IMR-90 (cell line): ENCODE measurements around the gene SEC16A. TPM values are rescaled to one million over a fixed set of nuclear protein-coding genes. Genes with fewer than 3 reads are reported as not detected.

Experiments used
- ATAC-seq: fragments of 200-7000 bp; cut with Tn5 transposase; 2 replicates; pipeline ENCODE4 v1.9.1; 2020; ENCODE audit warnings: low read depth, mild to moderate bottlenecking, moderate library complexity
- BruUV-seq: library from RNA; stranded (reverse); fragments of 400-500 nt; replicated peaks from 2 replicates; lab custom pipeline; 2021; lab: Mats Ljungman, UMichigan
- CTCF ChIA-PET: fragments of 300-600 bp; formaldehyde crosslinking; extraction: SDS; loops from one replicate; lab custom pipeline; 2021; ENCODE audit warnings: antibody characterized with exemption; lab: Yijun Ruan, JAX
- POLR2A ChIA-PET: fragments of 300-600 bp; sonication (Branson Sonifier 250); formaldehyde crosslinking; loops from one replicate; lab custom pipeline; 2022; ENCODE audit warnings: antibody characterized with exemption; ENCODE audit not compliant: unreplicated experiment; lab: Charles Lee
- DNase-seq: peaks from one replicate; pipeline ENCODE4 v3.0.0; 2013
- H2AFZ ChIP-seq: replicated peaks from 2 replicates; pipeline ENCODE3; 2013; ENCODE audit warnings: low read length, mild to moderate bottlenecking; ENCODE audit not compliant: poor library complexity
- H2AK5ac ChIP-seq: 2 replicates; pipeline ENCODE4 v1.6.1; 2013; ENCODE audit warnings: low read depth, low read length, inconsistent platforms
- H2AK9ac ChIP-seq: replicated peaks from 2 replicates; pipeline ENCODE3; 2013; ENCODE audit warnings: mild to moderate bottlenecking, low read depth, low read length, moderate library complexity; ENCODE audit not compliant: poor library complexity
- H2BK120ac ChIP-seq: 2 replicates; pipeline ENCODE4 v1.6.1; 2013; ENCODE audit warnings: low read depth, low read length, inconsistent platforms
- H2BK15ac ChIP-seq: 3 replicates; pipeline ENCODE4 v1.6.1; 2013; ENCODE audit warnings: low read depth, low read length, inconsistent platforms
- H2BK20ac ChIP-seq: 2 replicates; pipeline ENCODE4 v1.6.1; 2013; ENCODE audit warnings: low read depth, mild to moderate bottlenecking, inconsistent platforms, low read length, moderate library complexity
- H2BK5ac ChIP-seq: 2 replicates; pipeline ENCODE4 v1.6.1; 2013; ENCODE audit warnings: mild to moderate bottlenecking, low read depth, low read length, inconsistent platforms; ENCODE audit not compliant: poor library complexity, severe bottlenecking
- H3K14ac ChIP-seq: replicated peaks from 2 replicates; pipeline ENCODE4 v1.6.1; 2013; ENCODE audit warnings: low read depth, low read length, inconsistent platforms
- H3K18ac ChIP-seq: 2 replicates; pipeline ENCODE4 v1.6.1; 2013; ENCODE audit warnings: low read depth, low read length, control low read depth
- H3K23ac ChIP-seq: 2 replicates; pipeline ENCODE4 v1.6.1; 2013; ENCODE audit warnings: low read depth, low read length, inconsistent platforms
- H3K27ac ChIP-seq: 2 replicates; pipeline ENCODE4 v1.5.1; 2013; ENCODE audit warnings: mild to moderate bottlenecking, control low read depth, low read length; ENCODE audit not compliant: insufficient read depth
- H3K27me3 ChIP-seq: 2 replicates; pipeline ENCODE4 v1.6.1; 2013; ENCODE audit warnings: low read length; ENCODE audit not compliant: control insufficient read depth, insufficient read depth
- H3K36me3 ChIP-seq: 2 replicates; pipeline ENCODE4 v1.6.1; 2013; ENCODE audit warnings: low read length, mixed read lengths; ENCODE audit not compliant: control insufficient read depth, insufficient read depth
- H3K4ac ChIP-seq: 2 replicates; pipeline ENCODE4 v1.6.1; 2013; ENCODE audit warnings: low read depth, low read length, inconsistent platforms
- H3K4me1 ChIP-seq: 2 replicates; pipeline ENCODE4 v1.6.1; 2013; ENCODE audit warnings: low read length, mixed read lengths; ENCODE audit not compliant: control insufficient read depth, insufficient read depth
- H3K4me2 ChIP-seq: 2 replicates; pipeline ENCODE4 v1.6.1; 2013; ENCODE audit warnings: low read depth, mild to moderate bottlenecking, control low read depth, low read length, moderate library complexity
- H3K4me3 ChIP-seq: 2 replicates; pipeline ENCODE4 v1.5.1; 2013; ENCODE audit warnings: low read depth, mild to moderate bottlenecking, control low read depth, low read length, moderate library complexity; ENCODE audit not compliant: insufficient read depth
- H3K56ac ChIP-seq: 2 replicates; pipeline ENCODE4 v1.6.1; 2013; ENCODE audit warnings: low read length, inconsistent platforms; ENCODE audit not compliant: insufficient read depth; ENCODE audit errors: extremely low read depth
- H3K79me1 ChIP-seq, 2 experiments: 2 replicates each; pipeline ENCODE4 v1.6.1; 2013; ENCODE audit warnings: low read length in 2 of 2, inconsistent platforms in 1 of 2, low read depth in 1 of 2
- H3K9ac ChIP-seq: 2 replicates; pipeline ENCODE4 v1.6.1; 2013; ENCODE audit warnings: low read depth, low read length, control low read depth
- H3K9me1 ChIP-seq: 2 replicates; pipeline ENCODE4 v1.6.1; 2013; ENCODE audit warnings: low read length, inconsistent platforms; ENCODE audit not compliant: insufficient read depth
- H3K9me3 ChIP-seq: 2 replicates; pipeline ENCODE4 v1.6.1; 2013; ENCODE audit warnings: low read length; ENCODE audit not compliant: control insufficient read depth, insufficient read depth
- H4K20me1 ChIP-seq: 2 replicates; pipeline ENCODE4 v1.6.1; 2013; ENCODE audit warnings: low read length, inconsistent platforms; ENCODE audit not compliant: insufficient read depth
- H4K5ac ChIP-seq: 2 replicates; pipeline ENCODE4 v1.6.1; 2013; ENCODE audit warnings: mild to moderate bottlenecking, low read depth, low read length, control low read depth
- H4K8ac ChIP-seq, 2 experiments: 2 replicates each; pipeline ENCODE4 v1.6.1; 2013; ENCODE audit warnings: low read depth in 2 of 2, low read length in 2 of 2, control low read depth in 1 of 2, inconsistent platforms in 1 of 2
- H4K91ac ChIP-seq: 2 replicates; pipeline ENCODE4 v1.6.1; 2013; ENCODE audit warnings: low read depth, low read length, inconsistent platforms; ENCODE audit not compliant: insufficient read depth
- CHD1 ChIP-seq: IDR thresholded peaks from 2 replicates; pipeline ENCODE4 v1.6.1; 2012; ENCODE audit warnings: low read depth, low read length, improper control_type of control experiment
- FOS ChIP-seq: fragments of 150-350 bp; IDR thresholded peaks from 2 replicates; pipeline ENCODE4 v1.6.1; 2016; ENCODE audit warnings: low read depth, low read length
- MAZ ChIP-seq: IDR thresholded peaks from 2 replicates; pipeline ENCODE4 v1.6.1; 2012; ENCODE audit warnings: low read depth, mild to moderate bottlenecking, low read length, improper control_type of control experiment, moderate library complexity, borderline replicate concordance
- MXI1 ChIP-seq: IDR thresholded peaks from 2 replicates; pipeline ENCODE4 v1.6.1; 2012; ENCODE audit warnings: low read depth, mild to moderate bottlenecking, low read length, moderate library complexity, borderline replicate concordance
- NFE2L2 ChIP-seq: fragments of 150-350 bp; IDR thresholded peaks from 2 replicates; pipeline ENCODE4 v1.6.1; 2016; ENCODE audit warnings: low read depth, mild to moderate bottlenecking, low read length
- RFX5 ChIP-seq: IDR thresholded peaks from 2 replicates; pipeline ENCODE4 v1.8.0; 2012; ENCODE audit warnings: low read depth, mild to moderate bottlenecking, low read length, moderate library complexity
- SMC3 ChIP-seq: fragments of 150-350 bp; IDR thresholded peaks from 2 replicates; pipeline ENCODE4 v1.6.1; 2016; ENCODE audit warnings: low read depth, mild to moderate bottlenecking, antibody characterized with exemption, low read length, moderate library complexity
- USF2 ChIP-seq: fragments of 150-350 bp; IDR thresholded peaks from 2 replicates; pipeline ENCODE4 v1.6.1; 2017; ENCODE audit warnings: mild to moderate bottlenecking, antibody characterized with exemption, low read length, low read depth
- WGBS, 2 experiments: methylation state at CpG; one replicate each; pipeline versions ENCODE4 v1.1.5 to v1.1.7; 2013; ENCODE audit warnings: missing lambda C conversion rate in 2 of 2; ENCODE audit not compliant: insufficient read length in 1 of 2; ENCODE audit errors: extremely low coverage in 2 of 2; 5-methylcytosine and 5-hydroxymethylcytosine counted together
- dilution Hi-C: fragments of 300-500 bp; cut with HindIII; formaldehyde crosslinking; loops from one replicate; pipeline ENCODE4 v1.14.3; 2018; ENCODE audit warnings: low sequenced_read_pairs; ENCODE audit not compliant: unreplicated experiment
- in situ Hi-C: fragments of 300-500 bp; cut with MboI; formaldehyde crosslinking; loops from 3 replicates; pipeline ENCODE4 v1.14.3; 2019; ENCODE audit warnings: low sequenced_read_pairs, inconsistent platforms, mixed read lengths
- intact Hi-C: fragments of 100-400 bp; cut with micrococcal nuclease; formaldehyde crosslinking; loops from 2 replicates; pipeline ENCODE4 v1.10.0; 2022
- polyA plus RNA-seq, 3 experiments: library from polyadenylated mRNA; depleted of rRNA; stranded (reverse); fragments of >200 nt; gene quantifications; 2 replicates each; pipeline ENCODE4 v1.2.3, GENCODE V29; 2012; ENCODE audit warnings: low replicate concordance in 1 of 3
- total RNA-seq: library from RNA; depleted of rRNA; stranded (reverse); fragments of >200 nt; gene quantifications from 2 replicates; pipeline ENCODE4 v1.2.3, GENCODE V29; 2012

SEC16A gene
- total and polyA plus RNA-seq, 2 of the 4 experiments (the other 2 are of a cell fraction) = 12.2 to 48.1 TPM

- Histone ChIP-seq H3K9me3 (no peaks in the 10 kb centered on the region), H2BK120ac (no peak overlapping the region), H3K23ac (no peak overlapping the region), H4K91ac (no peak overlapping the region), H2AFZ (no peak overlapping the region), H4K20me1 (no peaks in the 10 kb centered on the region), H3K14ac (no peak overlapping the region), H4K5ac (no peak overlapping the region), H3K36me3 (peaks cover 71% of the 10 kb centered on the region), H2BK15ac (no peak overlapping the region), H3K79me1 (no peaks in the 10 kb centered on the region), H2AK9ac (no peak overlapping the region), H4K8ac (no peak overlapping the region), H3K18ac (no peak overlapping the region), H3K9ac (no peak overlapping the region), H3K9me1 (no peaks in the 10 kb centered on the region), H3K4me2 (no peak overlapping the region), H2AK5ac (no peak overlapping the region), H2BK20ac (no peak overlapping the region), H3K56ac (no peak overlapping the region), H2BK5ac (no peak overlapping the region), H3K27me3 (no peaks in the 10 kb centered on the region), H3K4ac (no peak overlapping the region), H3K4me1 (no peaks in the 10 kb centered on the region), H3K4me3 (no peak overlapping the region), H3K27ac (no peak overlapping the region)
- DNase-seq (no peak), ATAC-seq (no peak)
- ChIA-PET CTCF (no interaction called here), POLR2A (no interaction called here)
- intact Hi-C loops (no loop called here), in situ Hi-C loops (no loop called here), dilution Hi-C loops (no loop called here)
- WGBS, 2 experiments = 97% methylated on average over 33 of the region's 51 CpGs; no CpG with 5 or more reads in 1 of the 2 experiments
- no peak for TF ChIP-seq MXI1
- no peak for TF ChIP-seq NFE2L2
- TF ChIP-seq FOS = no peak
- TF ChIP-seq USF2 = no peak
- no peak for TF ChIP-seq RFX5
- TF ChIP-seq CHD1 = no peak
- no peak for TF ChIP-seq MAZ
- TF ChIP-seq SMC3 = no peak
- BruUV-seq = no TSS peak
Measured at GRCh38 chr9:136505406-136506403, 22.9 kb upstream of the SEC16A start.
